ENCODE results near the gene ST6GALNAC2. TPM values are rescaled to one million over a fixed set of nuclear protein-coding genes. Genes with fewer than 3 reads are reported as not detected.

Gene ST6GALNAC2
- total RNA-seq, 2 experiments from 2014 or later, result not detected

GRCh38 chr17:76537578-76538280 lies 47.9 kb downstream of the ST6GALNAC2 start, which contains the start of gene CYGB:
TSS of gene CYGB (minus strand) at chr17:76537709. CDS start at chr17:76537542, 167 bp downstream.
- H3K4me1 Mint-ChIP-seq (ENCODE audit: low read depth), result peaks cover 8% of the 10 kb centered on the region
- no peak within 1 kb of the TSS for H3K4me3 Mint-ChIP-seq
- ATAC-seq, result peak; percentile 40
- no peak within 1 kb of the TSS for H3K27ac Mint-ChIP-seq
- no peak for TF ChIP-seq CTCF (IDR thresholded peaks at IDR 0.05)
- intact Hi-C loops (cut with micrococcal nuclease), result no loop called here
- no peaks in the 10 kb centered on the region for H3K9me3 Mint-ChIP-seq
- no peak for DNase-seq
- no peaks in the 10 kb centered on the region for H3K36me3 Mint-ChIP-seq (ENCODE audit: low read depth)
- CTCF ChIA-PET, result interaction anchor here (1.0 to 3.7 kb wide), 3 partner anchors 14 to 49 kb away, joined by 3 to 19 read pairs (median 4); no protein-coding TSS in a partner anchor
- POLR2A ChIA-PET, result no interaction called here
- H3K27me3 Mint-ChIP-seq, result peaks cover 24% of the 10 kb centered on the region

GRCh38 chr17:76537288-76537577 lies 48.4 kb downstream of the ST6GALNAC2 start:
- peak; percentile 28 for ATAC-seq
- POLR2A ChIA-PET, result no interaction called here
- no peak for TF ChIP-seq CTCF (IDR thresholded peaks at IDR 0.05)
- Mint-ChIP-seq H3K4me1 (ENCODE audit: low read depth) (peaks cover 8% of the 10 kb centered on the region), H3K36me3 (ENCODE audit: low read depth) (no peaks in the 10 kb centered on the region), H3K9me3 (no peaks in the 10 kb centered on the region), H3K4me3 (no peak overlapping the region), H3K27me3 (peaks cover 22% of the 10 kb centered on the region), H3K27ac (no peak overlapping the region)
- DNase-seq, result no peak
- intact Hi-C loops (cut with micrococcal nuclease), result no loop called here
- CTCF ChIA-PET, result interaction anchor here (1.3 to 1.9 kb wide), 2 partner anchors 9 to 14 kb away, joined by 4 to 14 read pairs; no protein-coding TSS in a partner anchor

GRCh38 chr17:76536511-76537287 lies 49.0 kb downstream of the ST6GALNAC2 start:
- CTCF ChIA-PET, result interaction anchor here (1.0 to 1.9 kb wide), 5 partner anchors 9 to 88 kb away, joined by 3 to 14 read pairs (median 4); partner anchors contain the start of gene AANAT
- ATAC-seq (no peak), DNase-seq (no peak)
- no peaks in the 10 kb centered on the region for H3K9me3 Mint-ChIP-seq
- intact Hi-C loops (cut with micrococcal nuclease), result no loop called here
- TF ChIP-seq CTCF (IDR thresholded peaks at IDR 0.05), result no peak
- H3K27me3 Mint-ChIP-seq, result peaks cover 20% of the 10 kb centered on the region
- H3K4me3 Mint-ChIP-seq, result no peak overlapping the region
- peaks cover 8% of the 10 kb centered on the region for H3K4me1 Mint-ChIP-seq (ENCODE audit: low read depth)
- POLR2A ChIA-PET, result no interaction called here
- no peak overlapping the region for H3K27ac Mint-ChIP-seq
- no peaks in the 10 kb centered on the region for H3K36me3 Mint-ChIP-seq (ENCODE audit: low read depth)

GRCh38 chr17:76535788-76536510 lies 49.7 kb downstream of the ST6GALNAC2 start:
- TF ChIP-seq CTCF (IDR thresholded peaks at IDR 0.05), result no peak
- Mint-ChIP-seq H3K36me3 (ENCODE audit: low read depth) (no peaks in the 10 kb centered on the region), H3K4me3 (no peak overlapping the region), H3K9me3 (no peaks in the 10 kb centered on the region), H3K27ac (no peak overlapping the region), H3K4me1 (ENCODE audit: low read depth) (peaks cover 7% of the 10 kb centered on the region), H3K27me3 (peaks cover 18% of the 10 kb centered on the region)
- DNase-seq (no peak), ATAC-seq (no peak)
- intact Hi-C loops (cut with micrococcal nuclease), result no loop called here
- ChIA-PET POLR2A (no interaction called here), CTCF (interaction anchor here (1.0 to 1.9 kb wide), 5 partner anchors 8 to 89 kb away, joined by 3 to 14 read pairs (median 4); partner anchors contain the start of gene AANAT)

Measured in activated CD8-positive, alpha-beta T cell treated with anti-CD3 and anti-CD28 coated beads for 36 hours (primary cell).